HG03565 (cell line): ENCODE data around the gene MPV17L.
"Not testable (repeated sequence)": the region's sequence is repeated elsewhere in the genome, so short reads cannot be mapped to it uniquely, and the experiment has no call there.

Source experiments
- ATAC-seq: cut with Tn5 transposase; IDR thresholded peaks from one replicate; pipeline ENCODE4 v1.9.1; 2021; ENCODE audit warnings: mild to moderate bottlenecking, moderate library complexity; ENCODE audit not compliant: unreplicated experiment

MPV17L gene

DNA sequence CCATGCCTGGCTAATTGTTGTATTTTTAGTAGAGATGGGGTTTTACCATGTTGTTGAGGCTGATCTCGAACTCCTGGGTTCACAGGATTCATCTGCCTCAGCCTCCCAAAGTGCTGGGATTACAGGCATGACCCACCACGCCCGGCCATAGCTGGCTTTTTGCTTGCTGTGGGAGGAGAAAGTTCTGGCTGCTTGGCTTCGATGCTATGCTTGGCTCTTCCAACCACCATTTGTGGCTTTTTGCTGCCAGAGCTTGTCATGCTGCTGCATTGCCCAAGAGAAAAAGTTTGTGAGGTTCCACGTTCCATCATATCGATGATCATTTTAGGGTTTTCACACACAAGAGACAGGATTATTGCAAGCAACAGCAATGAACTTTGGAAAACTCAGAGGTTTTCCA, 55.1 kb downstream of the MPV17L start:
- ATAC-seq = no peak

DNA sequence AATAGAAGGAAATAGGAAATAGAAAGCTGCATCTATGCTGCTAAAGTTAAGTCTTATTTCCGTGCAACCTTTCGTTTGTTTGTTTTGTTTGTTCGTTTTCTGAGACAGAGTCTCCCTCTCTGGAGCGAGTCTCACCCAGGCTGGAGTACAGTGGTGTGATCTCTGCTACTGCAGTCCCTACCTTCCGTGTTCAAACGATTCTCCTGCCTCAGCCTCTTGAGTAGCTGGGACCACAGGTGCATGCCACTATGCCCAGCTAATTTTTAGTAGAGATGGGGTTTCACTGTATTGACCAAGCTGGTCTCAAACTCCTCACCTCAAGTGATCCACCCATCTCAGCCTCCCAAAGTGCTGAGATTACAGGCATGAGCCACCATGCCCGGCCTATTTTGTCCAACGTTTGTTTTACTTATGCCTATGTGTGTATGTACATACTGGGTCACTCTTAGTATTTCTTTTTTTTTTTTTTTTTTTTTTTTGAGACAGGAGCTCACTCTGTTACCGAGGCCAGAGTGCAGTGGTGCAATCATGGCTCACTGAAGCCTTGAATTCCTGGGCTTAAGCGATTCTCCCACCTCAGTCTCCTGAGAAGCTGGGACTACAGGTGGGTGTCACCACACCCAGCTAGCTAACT, 55.7 kb downstream of the MPV17L start:
- ATAC-seq = no peak

DNA sequence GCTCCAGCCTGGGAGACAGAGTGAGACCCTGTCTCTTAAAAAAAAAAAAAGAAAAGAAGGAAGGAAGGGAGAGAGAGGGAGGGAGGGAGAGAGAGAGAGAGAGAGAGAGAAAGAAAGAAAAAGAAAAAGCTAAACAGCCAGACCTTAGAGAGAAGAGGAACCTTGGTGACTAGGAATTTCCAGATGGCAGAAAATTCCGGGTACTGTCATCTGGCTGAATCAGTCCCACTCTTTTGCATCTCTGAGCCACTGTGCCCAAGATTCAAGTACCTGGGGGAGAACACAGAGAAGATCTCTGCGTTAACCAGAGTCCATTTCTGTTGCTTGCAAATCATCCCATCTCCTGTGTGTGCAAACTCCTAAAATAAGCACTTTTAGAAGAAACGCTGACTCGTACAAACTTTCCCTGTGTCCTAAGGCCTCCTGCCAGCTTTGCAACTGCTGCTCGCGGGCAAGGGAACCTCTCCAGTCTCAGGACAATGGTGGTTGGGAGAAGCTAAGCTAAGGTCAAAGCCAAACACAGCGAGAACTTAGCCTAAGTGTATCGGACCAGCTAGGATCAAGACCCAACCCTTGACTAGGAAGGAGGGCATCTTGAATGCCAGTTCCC, 56.8 kb downstream of the MPV17L start:
- no peak for ATAC-seq

DNA sequence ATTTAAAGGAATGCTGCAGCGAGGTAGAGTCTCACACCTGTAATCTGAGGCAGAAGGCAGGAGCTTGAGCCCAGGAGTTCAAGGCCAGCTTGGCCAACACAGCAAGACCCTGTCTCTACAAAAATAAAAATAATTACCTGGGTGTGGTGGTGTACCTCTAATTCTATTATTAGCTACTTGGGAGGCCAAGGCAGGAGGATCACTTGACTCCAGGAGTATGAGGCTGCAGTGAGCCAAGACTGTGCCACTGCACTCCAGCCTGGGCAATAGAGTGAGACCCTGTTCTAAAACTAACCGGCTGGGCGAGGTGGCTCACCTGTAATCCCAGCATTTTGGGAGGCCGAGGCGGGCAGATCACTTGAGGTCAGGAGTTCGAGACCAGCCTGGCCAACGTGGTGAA, 57.7 kb downstream of the MPV17L start:
- ATAC-seq = not testable (repeated sequence)

DNA sequence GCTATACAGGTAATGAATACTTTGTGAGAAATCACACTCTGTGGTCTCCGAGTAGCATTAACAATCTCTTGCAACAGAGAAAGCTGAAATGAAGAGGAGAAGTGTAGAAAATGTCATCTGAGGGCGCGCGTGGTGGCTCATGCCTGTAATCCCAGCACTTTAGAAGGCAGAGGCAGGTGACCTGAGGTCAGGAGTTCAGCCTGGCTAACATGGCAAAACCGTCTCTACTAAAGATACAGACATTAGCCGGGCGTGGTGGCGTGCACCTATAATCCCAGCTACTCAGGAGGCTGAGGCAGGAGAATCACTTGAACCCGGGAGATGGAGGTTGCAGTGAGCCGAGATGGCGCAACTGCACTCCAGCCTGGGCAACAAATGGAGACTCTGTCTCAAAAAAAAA, 59.4 kb downstream of the MPV17L start:
- ATAC-seq = not testable (repeated sequence)

DNA sequence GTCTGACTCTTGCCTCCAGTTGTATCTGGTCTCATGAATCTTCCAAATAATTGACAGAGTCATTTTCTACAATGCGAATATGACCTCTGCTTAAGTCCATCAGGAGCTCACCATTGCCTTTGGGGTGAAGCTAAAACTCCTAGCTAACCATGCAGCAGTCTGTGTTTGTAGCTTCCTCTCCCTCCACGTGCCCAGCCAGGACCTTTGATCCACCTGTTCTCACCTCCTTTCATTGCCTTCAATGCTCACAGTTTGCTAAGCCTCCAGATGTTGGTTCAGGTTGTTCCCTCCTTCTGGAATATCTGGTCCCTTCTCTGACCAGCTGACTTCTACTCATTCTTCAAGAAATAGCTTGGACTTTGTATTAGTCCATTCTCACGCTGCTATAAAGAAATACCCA, 61.8 kb downstream of the MPV17L start:
- no peak for ATAC-seq

DNA sequence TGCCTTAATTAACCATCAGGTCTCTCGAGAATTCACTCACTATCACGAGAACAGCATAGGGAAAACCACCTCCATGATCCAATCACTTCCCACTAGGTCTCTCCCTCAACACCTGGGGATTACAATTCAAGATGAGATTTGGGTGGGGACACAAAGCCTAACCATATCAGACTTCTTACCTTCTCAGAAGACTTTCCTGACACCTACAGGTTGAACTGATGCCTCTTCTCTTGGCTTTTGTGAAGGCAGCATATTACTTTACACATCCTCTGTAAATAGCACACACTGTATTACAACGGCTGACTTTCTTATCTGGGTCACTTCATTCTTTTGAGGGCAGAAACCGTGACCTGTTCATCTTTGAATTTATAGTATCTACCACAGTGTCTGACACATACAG, 62.4 kb downstream of the MPV17L start:
- no peak for ATAC-seq

DNA sequence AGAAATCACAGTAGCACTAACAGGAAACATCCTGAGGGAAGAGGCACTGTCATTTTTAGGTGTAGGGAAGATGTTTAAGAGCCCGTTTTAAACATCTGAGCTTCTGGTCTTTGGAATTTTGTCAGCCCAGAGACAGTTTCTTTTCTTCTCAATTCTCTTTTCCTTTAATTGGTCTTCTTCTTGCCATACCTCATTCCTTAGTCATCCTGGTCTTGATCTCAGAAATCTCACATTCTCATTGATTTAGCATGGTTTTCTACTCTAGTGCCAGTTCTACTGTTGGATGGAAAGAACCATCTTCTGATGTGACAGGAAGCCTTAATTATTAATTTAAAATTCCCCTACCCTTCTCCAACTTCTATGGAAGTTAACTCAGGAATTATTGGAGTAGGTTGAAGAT, 64.2 kb downstream of the MPV17L start:
- no peak for ATAC-seq

DNA sequence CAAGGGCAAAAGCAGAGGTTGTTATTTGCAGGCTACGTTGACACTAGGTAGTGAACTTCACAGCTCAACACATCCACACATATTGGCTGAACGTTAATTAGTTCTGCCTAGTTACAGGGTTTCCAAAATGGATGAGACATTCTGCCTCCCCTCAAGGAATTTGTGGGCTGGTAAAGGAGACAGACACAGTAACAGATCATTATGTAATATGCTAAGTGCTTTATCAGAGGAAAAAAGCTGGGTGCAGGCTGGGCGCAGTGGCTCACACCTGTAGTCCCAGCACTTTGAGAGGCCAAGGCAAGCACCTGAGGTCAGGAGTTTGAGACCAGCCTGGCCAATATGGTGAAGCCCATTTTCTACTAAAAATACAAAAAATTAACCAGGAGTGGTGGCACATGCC, 65.0 kb downstream of the MPV17L start:
- ATAC-seq = no peak

DNA sequence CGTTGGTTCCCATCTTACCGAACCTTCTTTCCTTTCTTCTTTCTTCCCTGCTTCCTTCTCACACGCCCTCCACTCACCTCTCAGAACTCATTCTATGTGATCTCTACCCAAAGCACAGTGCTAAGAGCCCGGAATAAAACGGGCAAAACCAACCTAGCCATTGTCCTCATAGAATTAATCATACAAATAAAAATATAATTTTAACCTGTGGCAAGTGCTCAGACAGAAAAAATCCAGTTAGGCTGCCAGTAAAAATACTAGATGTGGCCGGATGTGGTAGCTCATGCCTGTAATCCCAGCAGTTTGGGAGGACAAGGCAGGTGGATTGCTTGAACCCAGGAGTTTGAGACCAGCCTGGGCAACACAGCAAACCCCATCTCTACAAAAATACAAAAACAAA, 65.8 kb downstream of the MPV17L start:
- no peak for ATAC-seq
